ENCODE results near the gene FBLN2.

GRCh38 chr3:13637311-13637891, 88.5 kb downstream of the FBLN2 start:
- no peak for TF ChIP-seq CTCF (IDR thresholded peaks at IDR 0.05; ENCODE audit: insufficient read depth, low read length)
- no peak for TF ChIP-seq REST (IDR thresholded peaks at IDR 0.05; ENCODE audit: insufficient replicate concordance, low read depth)

All from HL-60 (cell line).